ENCODE measurements around the gene KCNH3. TPM values are rescaled to one million over a fixed set of nuclear protein-coding genes. Genes with fewer than 3 reads are reported as not detected.
"Not testable (repeated sequence)": the region's sequence is repeated elsewhere in the genome, so short reads cannot be mapped to it uniquely, and the experiment has no call there.

The KCNH3 gene
- total RNA-seq, 1 donor from 2014 or later, result 1.1 TPM

DNA sequence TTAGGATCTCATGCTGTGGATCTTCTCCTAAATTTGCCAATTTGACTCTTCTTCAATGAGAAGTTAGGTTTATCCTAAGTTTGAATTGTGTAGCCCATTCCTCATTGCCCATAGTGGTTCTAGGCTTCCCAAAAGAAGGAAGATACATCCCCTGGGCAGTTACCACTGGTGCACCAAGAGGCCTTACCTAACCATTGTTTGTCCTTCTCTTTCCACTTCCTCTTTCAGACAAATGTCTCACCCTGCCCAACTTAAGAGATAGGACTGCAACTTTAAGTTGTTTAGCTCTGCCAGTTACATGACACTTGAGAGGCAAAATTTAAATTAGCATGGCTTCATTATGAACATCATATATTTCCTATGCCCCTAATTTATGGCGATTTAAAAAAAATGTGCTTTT is 9.4 kb upstream of the KCNH3 start:
- no peak for DNase-seq (ENCODE audit: low spot score)

DNA sequence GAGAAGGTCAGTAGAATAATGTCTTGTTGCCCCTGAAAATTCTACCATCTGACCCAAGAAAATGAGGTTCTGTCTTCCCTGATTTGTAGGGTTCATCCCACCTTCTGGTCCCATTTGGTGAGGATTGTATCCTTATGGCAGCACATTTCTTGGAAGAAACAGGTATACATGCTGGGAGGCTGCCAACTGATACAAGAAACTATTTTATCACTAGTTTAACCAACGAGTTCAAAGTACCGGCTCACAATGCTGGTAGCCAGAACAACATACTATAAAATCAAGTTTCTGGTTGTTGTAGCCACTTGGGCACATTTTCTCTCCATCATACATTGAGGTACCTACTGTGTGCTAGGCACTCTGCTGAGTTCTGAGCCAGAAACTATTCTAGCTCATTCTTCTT is 7.1 kb upstream of the KCNH3 start:
- DNase-seq (ENCODE audit: low spot score), result no peak

DNA sequence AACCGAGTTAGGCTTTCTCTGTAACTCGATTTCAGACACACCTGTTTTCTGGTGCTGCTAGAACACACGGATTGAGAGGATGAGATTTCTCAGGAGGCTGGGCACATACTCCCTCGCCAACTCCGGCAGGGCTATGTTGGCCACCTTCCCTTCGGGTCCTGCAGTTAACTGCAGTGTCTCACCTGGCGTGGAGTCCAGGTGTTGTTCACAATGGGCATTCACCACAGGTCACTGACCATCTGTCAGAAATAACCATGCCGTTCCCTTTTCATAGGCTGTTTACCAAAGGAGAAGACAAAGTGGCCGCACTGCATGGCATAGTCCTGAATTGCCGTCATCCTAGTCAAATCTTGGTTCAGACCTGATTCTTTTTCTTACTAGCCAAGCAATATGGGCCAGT is 5.5 kb upstream of the KCNH3 start:
- no peak for DNase-seq (ENCODE audit: low spot score)

DNA sequence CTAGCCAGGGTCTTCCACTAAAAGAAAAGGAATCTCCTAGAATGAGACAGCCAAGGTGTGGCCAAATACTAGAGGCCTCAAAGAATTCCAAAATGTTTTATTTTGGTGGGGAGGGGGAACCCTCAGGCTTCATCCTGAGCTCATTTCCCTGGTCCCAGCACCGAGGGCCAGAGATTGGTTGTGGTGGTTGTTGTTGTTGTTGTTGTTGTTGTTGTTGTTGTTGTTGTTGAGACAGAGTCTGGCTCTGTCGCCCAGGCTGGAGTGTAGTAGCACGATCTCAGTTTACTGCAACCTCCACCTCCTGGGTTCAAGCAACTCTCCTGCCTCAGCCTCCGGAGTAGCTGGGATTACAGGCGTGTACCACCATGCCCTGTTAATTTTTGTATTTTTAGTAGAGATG is 4.7 kb upstream of the KCNH3 start:
- DNase-seq (ENCODE audit: low spot score), result not testable (repeated sequence)

DNA sequence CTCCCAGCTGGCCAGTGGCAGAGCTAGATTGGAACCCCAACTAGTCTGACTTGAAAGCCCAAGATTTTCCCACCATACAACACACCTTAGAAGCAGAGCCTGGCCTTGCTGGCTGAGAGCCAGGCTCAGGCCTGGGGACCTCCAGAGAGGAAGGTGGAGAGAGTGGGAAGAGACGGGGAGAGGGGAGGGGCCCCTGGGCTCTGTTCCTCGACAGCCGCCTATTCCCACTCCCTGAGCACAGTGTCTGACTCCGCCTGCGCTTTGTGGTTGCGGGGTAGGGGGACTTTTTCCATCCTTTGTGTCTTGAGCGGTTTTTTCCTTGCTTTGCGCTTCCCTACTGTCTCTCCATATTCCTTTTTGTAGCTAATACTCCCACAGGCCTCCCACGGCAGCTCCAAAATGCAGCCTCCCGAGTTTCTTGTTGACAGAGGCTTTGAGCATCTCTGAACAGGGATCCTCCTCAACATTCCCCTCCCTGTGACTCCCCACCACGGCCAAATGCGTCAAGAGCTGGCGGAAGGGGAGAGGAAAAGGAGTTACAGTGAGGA is 4.0 kb upstream of the KCNH3 start:
- DNase-seq (ENCODE audit: low spot score), result no peak

DNA sequence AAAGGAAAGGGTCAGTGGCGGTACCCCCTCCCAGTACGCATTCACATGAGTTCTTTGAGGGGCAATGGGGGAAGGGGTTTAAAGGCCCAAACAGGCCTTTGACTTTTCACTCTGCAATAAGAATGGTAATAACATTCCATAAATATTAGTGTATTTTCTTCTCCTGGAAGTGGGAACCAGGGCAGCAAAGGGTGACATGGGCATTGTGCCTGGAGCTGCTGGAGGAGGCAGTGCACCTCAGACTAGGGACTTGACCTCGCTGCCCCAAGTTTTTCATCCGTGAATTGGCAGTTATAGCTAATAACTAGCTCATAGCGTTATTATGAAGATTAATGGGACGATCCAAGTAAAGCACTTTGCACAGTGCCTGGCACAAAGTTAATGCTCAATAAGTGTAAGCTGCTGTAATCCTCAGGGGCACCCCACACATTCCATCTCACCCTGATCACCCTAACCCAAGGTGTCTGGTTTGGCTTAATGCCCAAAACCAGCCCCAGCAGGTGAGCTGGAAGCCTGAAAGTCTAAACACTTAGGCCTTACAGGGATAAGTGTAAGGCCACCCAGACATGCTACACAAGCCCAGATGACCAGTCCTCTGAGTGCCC is 2.8 kb upstream of the KCNH3 start:
- no peak for DNase-seq (ENCODE audit: low spot score)

DNA sequence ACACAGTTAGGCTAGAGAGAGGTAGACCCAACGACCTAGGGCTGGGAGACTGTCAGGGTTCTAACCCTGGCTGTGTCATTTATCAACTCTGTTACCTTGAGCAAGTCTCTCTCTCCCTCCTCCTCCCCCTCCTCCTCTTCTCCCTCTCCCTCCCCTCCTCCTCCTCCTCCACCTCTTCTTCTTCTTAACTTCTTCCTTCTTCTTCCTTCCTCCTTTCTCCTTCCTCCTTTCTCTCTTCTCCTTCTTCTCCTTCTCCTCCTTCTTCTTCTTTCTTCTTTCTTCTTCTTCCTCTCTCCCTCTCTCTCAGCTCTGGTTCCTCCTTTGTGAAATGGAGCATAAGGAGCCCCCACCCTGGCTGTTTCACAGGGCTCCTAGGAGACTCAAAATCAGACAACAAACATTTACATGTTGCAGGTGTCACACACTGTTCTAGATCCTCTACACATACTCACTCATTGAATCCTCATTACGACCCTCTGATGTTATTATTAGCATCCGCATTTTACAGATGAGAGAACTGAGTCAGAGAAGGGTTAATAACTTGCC is 2.2 kb upstream of the KCNH3 start:
- no peak for DNase-seq (ENCODE audit: low spot score)

DNA sequence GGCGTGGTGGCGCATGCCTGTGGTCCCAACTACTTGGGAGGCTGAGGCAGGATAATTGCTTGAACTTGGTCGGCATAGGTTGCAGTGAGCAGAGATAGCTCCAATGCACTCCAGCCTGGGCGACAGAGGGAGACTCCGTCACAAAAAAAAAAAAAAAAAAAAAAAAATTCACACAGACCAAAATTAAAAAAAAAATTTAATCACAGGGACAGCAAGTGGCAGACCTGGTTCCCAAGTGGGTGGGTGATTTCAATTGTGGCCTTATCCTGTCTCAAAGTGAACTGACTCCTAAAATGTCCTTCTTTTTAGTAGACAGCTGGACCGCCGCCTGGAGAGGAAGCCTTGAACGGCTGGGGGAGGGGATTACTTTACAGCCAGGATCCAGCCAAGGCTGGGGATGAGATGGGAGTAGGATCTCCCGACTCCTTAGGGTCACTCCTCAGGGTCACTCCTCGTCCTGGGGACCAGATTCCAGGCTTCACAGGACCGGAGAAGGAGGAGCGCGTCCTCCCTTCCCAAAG is 1.5 kb upstream of the KCNH3 start:
- no peak for DNase-seq (ENCODE audit: low spot score)

DNA sequence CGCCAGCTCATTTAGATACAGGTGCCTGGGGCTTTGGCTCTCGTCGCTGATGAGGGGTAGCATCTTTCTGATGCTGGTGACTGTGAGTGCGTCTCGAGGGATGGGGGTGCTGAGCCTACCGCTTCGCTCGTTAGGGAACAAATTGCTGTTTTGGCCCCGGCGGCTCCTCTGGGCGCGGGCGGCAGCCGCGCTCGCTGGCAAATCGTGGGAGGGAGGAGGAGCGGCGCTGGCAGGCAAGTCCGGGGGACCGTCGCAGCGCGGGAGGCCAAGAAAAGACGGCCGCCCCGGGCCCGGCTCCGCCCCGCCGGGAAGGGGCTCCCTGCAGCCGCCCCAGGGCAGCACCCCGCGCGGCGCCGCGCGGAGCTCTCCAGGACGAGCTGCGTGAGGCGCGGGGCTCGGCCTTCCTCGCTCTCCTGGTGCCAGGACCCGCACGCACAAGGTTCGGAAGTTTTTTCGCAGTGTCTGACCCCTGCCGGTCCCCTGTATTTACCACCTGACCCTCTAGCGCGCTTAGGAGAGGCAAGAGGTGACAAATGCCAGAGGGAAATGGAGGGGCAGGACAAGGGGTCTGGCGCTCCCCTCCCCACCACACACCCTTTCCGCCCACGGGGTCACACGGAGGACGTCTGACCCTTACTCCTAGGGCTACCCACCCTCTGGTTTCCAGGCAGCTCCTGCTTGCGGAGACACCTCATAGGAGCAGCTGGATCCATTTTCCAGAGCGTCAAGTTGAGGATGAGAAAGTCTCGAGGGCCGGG is 899 bp upstream of the KCNH3 start:
- no peak for DNase-seq (ENCODE audit: low spot score)

DNA sequence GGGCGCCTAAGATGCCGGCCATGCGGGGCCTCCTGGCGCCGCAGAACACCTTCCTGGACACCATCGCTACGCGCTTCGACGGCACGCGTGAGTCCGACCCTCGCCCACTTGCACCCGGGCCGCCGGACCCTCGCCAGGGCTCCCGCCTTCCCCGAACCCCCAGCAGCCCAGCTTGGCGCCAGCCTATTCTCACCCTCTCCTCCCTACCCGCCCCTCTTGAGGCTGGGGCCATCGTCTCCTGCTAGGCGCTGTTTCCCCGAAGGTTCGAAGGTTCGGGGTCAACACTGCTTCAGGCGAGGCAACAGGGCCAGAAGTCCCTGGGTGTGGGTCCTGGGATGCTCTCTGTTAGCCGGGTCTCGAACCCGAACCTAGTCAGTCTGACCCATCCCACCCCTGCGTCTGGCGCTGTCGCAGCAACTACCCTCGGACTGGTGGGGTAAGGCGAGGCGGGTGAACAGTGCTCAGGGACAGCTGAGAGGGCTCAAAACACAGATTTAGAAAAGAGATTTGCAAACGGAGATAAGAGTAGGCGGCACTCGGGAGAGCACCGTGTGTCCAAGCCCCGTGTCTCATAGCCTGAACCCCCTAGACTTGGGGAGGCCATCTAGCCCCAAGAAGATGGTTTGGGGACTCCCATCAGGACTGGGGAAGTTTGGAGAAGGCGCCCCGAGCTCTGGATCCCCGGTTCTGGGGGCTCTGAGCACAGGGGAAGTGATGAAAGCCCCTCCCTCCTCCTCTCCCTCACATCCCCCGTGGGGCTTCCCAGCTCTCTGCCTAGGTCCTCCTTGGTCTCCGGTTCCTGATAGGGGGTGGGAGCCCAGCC is 787 bp downstream of the KCNH3 start:
- DNase-seq (ENCODE audit: low spot score), result no peak

DNA sequence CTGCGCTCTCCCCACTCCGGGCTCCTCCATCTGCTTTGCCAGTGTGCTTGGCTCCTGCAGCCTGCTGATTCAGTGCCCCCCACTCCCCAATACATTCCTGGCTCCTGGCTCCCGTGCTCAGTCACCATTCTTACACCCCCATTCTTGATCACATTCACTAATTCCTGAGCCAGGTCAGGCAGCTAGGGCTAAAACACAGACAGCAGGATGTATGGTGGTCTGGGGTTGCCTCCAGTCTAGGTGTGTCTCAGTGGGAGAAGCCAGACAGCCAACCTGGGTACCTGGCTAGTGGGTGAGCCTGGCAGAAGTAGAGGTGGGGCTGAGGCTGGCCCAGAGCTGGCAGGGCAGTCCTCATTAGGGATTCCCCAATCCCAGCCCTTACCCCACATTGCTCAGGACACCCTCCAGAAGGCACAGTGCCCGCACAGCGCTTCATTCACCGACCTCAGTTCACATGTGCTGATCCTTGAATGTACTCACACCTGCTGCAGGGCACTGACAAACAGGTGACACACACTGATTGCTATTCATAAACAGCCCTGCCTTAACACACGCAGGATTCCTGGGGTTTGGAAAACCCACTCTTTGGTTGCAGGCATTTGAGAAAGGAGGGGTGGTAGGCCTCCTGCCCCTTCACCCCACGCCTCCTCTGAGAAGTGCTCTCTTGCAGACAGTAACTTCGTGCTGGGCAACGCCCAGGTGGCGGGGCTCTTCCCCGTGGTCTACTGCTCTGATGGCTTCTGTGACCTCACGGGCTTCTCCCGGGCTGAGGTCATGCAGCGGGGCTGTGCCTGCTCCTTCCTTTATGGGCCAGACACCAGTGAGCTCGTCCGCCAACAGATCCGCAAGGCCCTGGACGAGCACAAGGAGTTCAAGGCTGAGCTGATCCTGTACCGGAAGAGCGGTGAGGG is 1.7 kb downstream of the KCNH3 start:
- DNase-seq (ENCODE audit: low spot score), result no peak

DNA sequence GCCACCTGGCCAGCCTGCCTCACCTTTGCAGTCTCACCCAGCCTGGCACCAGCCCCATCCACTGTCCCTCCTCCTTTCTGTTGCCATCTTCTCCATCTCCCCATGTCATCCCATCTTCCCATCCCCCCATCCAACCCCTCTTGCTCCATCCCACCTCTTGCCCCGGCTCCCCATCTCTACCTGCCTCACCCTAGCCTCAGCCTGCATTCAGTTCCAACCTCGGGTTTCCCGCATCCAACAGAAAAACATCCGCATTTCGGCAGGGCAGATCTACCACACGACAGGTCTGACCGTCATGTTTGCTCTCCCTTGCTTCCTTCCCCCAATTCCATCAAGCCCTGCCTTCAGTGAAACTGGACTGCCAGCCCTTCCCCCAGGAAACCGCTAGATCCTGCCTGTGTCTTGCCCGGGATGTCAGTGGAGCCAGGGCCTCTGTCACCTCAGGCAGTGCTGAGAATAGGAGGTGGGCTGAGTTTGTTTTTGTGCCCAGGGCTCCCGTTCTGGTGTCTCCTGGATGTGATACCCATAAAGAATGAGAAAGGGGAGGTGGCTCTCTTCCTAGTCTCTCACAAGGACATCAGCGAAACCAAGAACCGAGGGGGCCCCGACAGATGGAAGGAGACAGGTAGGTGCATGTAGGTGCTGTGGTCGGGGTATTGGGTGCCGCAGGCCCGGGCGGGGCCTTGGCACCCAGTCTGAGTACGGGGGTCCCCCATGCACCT is 2.5 kb downstream of the KCNH3 start:
- no peak for DNase-seq (ENCODE audit: low spot score)

DNA sequence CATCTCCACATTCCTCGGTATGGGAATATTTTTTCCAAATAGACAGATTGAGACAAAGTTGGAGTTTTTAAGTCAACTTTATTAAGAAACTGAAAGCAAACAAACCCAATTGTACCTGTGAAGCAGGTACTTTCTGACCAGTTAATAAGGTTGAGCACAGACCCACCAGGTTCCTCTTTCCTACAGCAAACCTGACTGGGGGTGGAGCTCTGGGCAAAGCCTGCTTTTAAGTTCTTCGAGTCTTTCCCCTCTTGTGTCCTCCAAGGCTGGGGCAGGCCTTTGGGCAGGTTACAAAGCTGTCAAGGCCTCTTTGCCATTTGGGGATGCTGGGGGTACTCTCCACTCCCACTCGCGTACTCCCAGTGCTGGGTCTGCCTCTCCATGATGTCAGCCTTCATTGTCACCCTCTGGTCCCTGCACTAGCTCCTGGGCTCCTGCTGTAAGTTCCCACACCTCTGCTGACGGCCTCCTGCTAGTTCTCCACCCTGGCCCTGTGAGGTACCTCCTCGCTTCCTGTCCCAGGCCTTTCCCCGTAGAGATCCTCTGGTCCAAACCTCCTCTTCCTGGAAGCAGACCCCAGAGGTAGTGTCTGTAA is 3.2 kb downstream of the KCNH3 start:
- DNase-seq (ENCODE audit: low spot score), result no peak

DNA sequence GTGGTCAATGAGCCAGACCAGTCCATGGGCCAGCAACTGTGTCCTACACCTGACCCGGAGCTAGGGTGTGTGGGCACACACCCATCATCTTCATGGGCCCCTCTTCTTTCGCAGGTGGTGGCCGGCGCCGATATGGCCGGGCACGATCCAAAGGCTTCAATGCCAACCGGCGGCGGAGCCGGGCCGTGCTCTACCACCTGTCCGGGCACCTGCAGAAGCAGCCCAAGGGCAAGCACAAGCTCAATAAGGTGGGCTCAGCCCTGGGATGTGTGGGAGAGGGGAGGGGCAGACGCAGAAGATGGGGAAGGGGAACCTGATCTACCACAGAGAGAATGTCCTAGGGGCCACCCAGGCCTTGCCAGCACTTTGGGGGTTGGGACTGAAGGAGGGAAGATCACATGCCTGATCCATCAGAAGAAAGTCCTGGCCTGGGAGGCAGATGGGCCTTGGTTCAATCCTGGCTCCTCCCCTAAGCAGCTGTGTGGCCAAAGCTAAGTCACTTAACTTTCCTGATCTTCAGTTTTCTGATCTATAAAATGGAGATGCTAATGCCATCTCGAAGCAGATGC is 3.8 kb downstream of the KCNH3 start:
- DNase-seq (ENCODE audit: low spot score), result no peak

DNA sequence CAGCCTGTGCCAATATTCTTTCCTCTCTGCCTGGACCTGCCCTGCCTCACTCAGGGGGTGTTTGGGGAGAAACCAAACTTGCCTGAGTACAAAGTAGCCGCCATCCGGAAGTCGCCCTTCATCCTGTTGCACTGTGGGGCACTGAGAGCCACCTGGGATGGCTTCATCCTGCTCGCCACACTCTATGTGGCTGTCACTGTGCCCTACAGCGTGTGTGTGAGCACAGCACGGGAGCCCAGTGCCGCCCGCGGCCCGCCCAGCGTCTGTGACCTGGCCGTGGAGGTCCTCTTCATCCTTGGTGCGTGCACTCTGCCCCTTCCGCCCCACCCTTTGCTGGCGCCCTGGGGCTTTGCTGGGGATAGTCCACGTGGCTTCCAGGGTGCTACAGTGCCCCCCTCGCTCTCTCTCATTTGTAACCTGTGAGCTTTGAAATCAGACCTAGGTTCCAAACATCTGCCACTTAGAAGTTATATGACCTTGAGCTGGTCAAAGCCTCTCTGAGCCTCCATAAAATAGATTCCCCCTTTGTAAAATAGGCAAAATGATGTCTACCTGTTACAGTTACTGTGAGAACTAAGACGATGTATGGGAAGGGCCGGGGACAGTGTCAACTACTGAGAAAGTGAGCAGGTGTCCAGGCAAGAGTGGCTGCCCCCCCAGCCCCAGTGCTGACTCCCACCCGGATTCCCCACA is 4.5 kb downstream of the KCNH3 start:
- DNase-seq (ENCODE audit: low spot score), result no peak

DNA sequence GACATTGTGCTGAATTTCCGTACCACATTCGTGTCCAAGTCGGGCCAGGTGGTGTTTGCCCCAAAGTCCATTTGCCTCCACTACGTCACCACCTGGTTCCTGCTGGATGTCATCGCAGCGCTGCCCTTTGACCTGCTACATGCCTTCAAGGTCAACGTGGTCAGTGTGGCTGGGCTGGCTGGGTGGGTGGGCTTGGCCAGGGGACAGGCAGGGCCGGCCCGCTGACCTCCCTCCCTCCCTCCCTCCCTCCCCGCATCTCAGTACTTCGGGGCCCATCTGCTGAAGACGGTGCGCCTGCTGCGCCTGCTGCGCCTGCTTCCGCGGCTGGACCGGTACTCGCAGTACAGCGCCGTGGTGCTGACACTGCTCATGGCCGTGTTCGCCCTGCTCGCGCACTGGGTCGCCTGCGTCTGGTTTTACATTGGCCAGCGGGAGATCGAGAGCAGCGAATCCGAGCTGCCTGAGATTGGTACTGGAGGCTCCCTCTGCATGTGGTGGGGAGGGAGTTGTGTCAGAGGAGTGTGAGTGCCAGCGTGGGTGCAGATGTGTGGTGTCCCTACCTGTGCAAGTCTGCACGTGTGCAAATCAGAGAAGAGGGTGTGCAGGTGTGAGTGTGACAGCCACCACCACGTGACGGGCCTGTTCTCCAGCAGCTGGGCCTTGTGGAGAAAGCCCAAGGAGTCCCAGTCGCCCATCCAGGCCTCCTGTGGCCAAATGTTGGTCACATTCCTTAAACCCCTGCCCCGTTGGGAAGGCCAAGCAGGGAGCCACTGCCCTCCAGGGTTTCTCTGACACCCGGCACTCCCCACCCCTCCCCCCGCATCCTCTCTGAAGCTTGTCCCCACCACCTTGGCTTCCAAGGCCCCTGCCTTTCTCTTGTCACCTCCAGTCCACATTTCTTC is 5.3 kb downstream of the KCNH3 start:
- DNase-seq (ENCODE audit: low spot score), result no peak

DNA sequence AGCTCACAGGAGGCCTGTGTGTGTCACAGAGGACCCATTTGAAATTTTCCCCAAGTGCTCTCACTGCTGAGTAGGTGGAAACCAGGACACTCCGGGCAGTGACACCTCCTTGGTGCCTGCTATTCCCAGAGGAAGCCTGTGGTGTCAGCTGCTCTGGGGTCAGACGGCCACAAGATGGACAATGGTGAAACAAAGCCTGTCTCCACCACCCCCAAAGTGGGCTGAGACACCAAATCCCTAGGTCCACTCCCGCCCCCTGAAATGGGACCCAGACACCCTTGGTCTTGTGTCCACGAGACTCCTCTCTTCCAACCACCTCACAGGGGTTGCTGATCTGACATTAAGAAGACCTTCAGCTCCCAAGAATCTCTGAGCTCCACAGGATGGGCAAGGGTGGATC is 7.0 kb downstream of the KCNH3 start:
- DNase-seq (ENCODE audit: low spot score), result no peak

DNA sequence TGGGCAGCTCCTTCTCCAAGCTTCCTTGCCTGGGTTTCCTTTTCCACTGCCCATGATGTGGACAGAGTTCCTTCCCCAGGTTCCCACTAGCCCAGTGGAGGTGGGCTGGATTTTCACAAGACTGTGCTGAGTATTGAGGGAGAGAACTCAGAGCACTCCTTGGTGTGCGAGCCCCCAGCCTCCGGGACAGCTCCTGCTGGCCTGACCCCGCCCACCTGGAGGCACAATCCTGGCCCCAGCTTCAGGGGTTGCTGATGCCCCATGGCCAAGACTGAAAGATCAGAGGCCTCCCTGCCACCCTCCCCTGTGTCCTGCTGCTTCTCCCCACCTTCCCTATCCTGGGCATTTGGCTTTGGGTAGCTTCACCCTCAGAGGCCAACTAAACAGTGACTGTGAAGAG is 7.7 kb downstream of the KCNH3 start:
- DNase-seq (ENCODE audit: low spot score), result no peak

Data from ureter (tissue), 1 donor.